GM11168 (cell line): Measurements from ENCODE around the gene RPAP3.

Source experiments
- in situ Hi-C: fragments of 300-500 bp; cut with MboI; formaldehyde crosslinking; loops from one replicate; pipeline ENCODE4 v1.12.0; 2022; ENCODE audit warnings: low sequenced_read_pairs; ENCODE audit not compliant: unreplicated experiment

The RPAP3 gene, protein sequence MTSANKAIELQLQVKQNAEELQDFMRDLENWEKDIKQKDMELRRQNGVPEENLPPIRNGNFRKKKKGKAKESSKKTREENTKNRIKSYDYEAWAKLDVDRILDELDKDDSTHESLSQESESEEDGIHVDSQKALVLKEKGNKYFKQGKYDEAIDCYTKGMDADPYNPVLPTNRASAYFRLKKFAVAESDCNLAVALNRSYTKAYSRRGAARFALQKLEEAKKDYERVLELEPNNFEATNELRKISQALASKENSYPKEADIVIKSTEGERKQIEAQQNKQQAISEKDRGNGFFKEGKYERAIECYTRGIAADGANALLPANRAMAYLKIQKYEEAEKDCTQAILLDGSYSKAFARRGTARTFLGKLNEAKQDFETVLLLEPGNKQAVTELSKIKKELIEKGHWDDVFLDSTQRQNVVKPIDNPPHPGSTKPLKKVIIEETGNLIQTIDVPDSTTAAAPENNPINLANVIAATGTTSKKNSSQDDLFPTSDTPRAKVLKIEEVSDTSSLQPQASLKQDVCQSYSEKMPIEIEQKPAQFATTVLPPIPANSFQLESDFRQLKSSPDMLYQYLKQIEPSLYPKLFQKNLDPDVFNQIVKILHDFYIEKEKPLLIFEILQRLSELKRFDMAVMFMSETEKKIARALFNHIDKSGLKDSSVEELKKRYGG

DNA sequence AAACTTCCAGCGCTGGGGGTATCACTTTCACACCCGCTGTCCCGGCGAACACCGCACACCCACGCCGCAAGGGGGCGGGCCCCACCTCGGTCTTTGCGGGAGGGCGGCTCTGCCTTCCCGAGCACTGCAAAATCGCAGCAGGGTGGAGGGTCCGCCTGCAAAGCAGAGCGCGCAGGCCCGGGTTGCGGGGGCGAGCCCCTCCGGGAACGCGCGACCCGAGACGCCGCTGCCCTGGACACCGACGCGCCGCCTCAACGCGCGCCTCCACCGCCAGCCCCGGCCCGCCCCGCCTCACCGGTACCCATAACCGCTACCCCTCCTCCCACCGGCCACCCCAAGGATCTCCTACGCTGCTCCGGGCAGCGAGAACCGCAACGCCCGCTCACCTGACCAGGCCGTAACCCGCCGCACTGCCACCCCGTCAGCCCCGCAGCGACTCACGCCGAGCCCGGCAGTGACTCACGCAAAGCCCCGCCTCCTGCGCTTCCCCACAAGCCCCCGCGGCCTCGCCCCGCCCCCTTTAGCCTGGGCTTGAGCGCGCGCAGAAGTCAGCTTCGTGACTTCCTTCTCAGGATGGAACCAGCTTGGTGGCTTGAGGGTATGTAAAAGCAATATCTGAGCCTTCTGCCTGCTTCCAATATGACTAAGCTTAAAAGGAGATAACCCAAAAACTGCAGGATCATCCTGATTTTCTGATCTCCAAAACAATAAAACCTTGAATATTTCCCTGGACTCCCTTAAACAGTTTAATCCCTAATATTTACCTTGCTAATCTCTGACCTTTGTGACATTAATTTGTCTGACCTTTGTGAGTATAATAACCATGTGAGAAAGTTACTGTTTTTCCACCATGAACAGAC lies at the start of gene RPAP3:
Gene RPAP3, minus strand, starts transcription at position 465 of the 860 bp plus-strand sequence. CDS start 3,190 bp downstream, outside the sequence.
- in situ Hi-C loops = no loop called here

DNA sequence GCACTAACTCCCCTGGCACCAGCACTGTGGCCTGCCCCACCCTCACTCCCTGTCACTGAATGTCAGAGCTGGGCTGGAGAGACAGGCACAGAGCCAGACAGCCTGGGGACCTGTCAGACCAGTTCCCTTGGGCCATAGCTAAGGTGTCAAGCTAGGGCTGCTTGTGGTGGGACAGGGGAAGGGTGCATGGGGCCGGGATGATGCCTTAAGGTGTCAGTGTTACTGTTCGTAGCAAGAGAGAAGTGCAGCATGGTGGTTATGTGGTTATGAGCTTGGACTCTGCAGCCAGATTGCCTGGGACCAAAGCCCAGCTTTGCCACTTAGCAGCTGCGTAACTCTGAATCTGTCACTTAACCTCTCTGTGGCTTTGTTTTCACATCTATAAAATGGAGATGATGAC lies 49.1 kb upstream of the RPAP3 start:
- in situ Hi-C loops = no loop called here

DNA sequence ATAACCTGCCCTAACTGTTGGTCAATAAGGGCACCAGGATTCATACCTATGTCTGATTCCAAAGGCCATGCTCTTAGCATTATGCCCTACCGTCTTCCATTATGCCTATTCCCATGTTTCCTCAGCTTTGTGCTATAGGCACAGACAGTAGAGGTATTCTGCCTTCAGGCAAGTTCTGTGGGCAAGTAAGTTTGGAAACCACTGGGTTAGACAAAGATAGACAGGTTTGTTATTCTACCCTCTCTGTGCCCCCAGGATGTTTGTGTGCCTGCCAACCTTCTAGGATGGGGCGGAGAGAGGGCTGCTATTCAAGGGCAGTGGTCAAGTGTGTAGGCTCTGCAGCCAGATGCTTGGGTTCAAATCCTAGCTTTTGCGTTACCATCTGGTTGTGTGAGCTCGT lies 48.3 kb upstream of the RPAP3 start:
- in situ Hi-C loops = no loop called here

DNA sequence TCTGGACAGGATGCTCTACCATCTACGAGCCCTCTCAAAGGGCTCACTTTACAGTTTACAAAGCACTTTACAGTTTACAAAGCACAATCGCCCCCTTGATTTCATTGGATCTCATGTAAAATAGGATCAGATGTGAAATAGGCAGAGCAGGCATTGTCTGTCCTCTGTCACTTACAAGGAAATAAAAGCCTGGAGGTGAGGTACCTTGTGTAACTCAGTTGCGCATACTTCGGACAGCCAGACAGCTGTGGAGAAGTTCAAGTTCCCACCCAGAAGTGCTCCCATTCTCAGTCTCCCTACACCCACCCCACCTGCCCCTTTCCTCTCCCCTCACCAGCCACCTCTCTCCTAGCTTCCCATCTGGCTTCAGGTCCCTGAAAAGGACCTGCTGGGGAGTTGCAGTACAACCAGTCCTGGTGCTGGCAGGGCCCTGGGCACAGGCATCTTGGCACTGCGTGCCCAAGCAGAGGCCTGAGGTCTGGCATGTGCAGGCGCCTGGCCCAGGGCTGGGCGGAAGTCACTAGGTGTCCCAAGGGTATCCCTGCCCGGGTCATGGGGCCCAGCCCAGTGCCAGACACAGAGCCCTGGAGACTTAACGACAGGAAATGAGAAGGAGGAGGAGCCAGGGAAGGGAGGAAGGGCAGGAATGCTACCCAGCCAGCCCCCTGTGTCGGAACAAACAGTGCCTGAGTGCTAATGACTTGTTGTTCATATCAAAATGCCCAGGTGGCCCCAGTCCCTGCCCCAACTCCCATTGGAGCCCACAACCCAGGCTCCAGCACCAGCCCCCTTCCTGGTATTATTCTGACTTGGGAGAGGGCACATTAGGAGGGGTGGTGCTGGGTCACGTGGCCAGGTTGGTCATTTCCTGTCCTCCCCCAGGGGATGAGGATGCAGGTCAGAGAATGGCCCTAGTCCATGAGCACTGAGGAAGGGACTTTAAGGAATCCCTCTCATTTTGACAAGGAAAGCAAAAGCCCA lies 47.5 kb upstream of the RPAP3 start:
- in situ Hi-C loops = no loop called here

DNA sequence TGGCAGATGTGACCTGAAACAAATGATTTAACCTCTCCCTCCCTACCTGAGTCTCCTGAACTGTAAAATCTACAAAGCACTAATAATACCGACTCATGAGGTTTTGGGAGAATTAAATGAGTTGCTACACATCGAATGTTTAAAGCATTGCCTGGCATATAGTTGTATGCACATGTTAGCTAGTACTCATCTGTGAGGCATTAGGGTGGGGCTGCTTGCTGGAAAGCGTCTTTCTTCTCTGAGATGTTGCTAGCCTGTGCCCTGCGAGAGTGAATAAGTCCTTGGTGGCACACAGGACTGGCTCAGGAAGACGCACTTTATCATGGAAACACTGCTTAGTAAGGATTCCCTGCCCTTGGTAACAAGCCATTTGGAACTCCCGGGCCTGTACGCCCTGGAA lies 46.7 kb upstream of the RPAP3 start:
- in situ Hi-C loops = no loop called here

DNA sequence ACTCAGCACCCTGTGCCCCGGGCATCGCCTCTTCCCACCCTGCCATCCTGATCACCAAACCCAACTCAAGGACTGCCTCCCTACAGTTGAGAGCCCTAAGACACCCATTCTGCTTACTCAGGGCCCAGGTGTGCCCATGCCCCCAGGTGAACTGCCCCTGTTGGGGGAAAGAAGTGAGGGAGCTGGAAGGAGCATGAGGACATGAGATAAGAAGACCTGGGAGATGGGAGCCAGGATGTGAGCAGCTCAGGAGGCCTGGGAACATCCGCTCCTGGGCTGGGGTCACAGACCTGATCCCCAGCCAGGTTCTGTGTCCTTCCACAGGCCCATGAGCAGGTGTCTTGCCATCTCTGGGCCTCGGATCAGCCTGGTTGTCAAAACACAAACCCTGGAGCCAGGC lies 46.3 kb upstream of the RPAP3 start:
- in situ Hi-C loops = no loop called here

DNA sequence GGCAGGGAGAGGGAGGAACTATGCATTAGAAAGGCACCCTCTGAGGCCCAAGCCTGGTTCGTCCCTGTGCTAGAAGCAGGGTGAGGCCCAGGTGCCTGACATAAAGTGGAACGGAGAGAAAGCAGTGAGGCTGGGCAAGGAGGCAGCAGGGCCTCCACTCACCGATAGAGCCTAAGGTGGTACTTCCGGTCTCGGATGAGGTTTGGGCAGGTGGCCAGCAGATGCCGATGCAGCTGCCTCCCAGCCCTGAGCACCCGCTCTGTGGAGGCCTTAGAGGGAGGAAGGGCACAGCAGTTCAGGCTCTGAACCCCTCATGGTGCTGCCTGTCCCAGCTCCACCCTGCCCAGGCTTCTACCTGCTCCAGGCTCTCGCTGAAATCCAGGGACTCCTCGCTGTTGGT lies 45.7 kb upstream of the RPAP3 start:
- in situ Hi-C loops = no loop called here

DNA sequence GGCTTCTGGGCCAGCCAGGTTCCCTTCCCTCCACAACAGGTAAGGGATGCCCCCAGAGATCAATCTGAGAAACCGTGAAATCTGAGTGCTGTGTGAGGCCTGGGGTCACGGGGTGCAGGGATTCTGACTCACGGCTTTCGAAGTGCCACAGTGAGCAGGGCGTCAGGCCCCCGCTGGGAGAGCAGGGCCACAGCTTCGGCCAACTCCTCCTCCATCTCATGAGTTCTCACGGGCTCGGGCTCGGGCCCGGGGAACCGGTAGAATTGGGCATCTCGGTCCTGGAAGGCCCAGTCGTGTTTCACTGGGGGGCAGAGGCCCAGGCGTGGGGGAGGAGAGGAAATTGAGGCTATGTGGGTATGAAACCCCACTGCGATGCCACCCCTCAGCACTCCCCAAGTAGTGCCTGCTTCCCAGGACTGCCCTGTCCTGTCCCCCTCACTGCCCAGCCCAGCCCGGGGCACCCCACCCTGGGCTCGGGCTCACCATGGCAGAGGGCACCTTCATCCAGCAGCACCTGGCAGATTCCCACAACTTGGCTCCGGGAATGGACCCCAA lies 45.2 kb upstream of the RPAP3 start:
- in situ Hi-C loops = no loop called here

DNA sequence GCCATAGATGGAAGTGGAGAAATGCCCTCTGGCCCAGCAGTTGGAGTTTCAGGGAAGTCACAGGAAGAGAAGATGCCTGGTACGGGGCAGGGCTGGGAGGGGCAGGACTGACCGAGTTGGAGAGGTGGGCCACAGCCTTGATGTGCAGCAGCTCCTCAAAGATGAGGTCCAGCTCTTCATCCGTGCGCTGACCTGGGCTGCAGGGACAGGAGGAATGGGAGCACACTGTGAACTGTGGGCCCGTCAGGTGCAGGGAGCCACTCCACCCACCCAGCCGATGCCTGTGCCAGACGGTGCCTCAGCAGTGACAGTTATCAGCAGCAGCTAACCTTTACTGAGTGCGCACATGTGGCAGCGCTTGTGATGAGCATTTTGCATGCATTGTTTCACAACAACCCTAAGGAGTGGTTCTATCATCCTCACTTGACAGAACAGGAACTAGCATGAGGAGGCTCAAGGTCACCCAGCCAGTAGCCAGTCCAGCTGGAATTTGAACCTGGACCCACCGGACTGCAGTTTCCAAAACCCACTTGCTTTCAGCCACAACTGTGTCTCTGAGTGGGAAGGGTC lies 44.5 kb upstream of the RPAP3 start:
- in situ Hi-C loops = no loop called here

DNA sequence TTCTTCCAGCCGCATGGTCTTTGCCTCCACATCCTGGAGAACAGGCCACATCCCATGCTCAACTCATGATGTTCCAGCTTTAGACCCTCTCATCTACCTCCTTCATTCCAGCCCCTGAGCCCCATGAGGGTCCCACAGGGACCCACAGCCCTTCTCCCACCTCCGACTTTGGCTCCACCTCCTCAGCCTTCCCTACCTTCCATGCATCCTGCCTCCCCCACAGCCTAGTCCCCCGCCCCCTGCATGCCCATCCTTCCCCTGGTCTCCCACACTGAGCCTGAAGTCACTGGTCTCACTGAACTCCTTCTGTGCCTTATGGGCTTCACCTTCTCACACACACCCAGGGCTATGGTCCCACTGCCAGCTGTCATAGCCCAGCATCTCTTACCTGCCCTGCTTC lies 43.1 kb upstream of the RPAP3 start:
- in situ Hi-C loops = no loop called here

DNA sequence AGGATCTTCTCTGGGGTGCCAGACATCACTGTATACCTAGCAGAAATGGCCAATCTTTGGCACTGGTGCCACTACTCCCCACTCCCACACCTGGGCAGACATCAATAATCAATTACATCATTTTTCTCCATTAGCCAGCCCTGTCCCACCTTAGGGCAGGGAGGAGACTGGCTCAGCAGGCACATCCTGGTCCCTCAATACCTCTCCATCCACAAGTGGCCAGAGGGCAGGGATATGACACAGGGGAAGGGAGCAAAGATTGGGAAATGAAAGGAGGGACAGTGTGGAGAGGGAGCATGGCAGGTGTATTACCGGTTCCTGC lies 42.6 kb upstream of the RPAP3 start:
- in situ Hi-C loops = no loop called here

DNA sequence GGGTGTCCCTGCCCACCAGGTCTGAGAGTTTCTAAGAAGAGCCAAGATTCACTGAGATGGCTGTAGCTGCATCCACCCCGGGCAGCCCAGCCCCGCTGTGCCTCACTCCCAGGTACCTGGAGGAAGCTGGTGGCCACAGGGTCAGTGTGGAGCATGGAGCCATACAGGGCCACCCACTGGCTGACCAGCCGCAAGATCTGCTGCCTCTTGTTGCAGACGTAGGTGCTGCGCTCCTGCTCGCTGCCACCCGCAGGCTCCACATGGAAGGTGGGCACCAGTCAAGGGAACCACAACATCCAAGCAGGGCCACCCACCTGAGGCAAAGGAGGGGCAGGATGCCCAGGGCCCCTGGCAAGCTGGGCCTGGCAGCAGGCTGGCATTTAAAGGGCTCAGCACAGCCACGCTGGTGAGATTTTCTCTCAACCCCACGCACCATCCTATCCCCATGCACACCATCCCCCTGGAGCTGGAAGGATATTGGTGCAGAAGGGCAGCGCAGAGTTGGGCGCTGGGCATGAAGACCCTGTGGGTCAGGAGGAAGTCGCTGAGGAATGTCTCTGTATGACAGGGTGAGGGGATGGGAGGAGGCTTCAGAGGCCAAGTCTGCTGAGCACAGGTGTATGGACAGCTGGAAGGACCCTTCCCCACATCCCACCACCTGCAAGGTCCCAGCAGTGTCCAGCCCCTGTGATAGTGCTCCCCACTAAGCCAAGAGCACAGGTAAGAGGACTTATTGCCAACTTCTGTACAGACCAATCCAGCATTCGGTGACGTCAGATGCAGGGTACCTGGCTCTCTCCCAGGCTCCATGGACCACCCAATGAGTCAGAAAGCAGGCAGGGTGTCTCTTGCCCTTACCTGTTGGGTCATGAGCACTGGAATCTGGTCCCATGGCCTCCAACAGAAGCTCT lies 42.0 kb upstream of the RPAP3 start:
- in situ Hi-C loops = no loop called here

DNA sequence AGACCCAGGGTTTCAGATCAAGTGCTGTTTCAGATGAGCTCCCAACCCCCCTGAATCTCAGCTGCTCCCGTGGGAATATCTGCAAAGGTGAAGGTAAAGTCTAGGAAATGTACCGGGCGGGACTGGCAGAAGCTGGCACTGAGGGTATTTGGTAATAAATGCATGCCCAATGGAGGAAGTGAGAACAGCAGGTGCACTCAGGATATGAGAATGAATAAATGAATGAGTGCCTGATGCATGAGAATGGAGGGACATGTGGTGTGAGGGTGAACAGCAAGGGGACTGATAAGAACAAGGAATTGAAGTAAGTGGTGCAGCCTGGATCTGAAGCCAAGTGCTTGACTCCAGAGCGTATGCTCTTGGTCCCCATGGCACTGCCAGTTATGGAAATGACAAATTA lies 41.3 kb upstream of the RPAP3 start:
- in situ Hi-C loops = no loop called here

DNA sequence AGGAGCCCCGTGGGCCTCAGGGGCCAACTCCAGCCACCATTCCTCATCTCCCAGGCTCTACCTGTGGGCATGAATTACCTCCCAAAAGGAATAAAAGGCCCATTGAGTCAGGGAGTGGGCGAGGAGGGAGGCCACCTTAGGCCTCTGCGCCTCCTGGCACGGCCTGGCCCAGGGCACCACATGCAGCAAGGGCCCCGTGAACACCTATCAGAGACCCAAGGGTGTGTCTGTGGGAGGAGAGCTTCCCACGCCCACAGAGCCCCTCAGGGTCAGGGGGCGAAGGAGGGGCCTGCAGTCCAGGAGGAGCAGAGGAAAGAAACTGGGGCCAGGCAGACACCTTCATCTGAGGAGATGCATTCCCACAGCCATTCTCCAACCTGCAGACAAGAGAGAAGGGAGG lies 40.7 kb upstream of the RPAP3 start:
- in situ Hi-C loops = no loop called here

DNA sequence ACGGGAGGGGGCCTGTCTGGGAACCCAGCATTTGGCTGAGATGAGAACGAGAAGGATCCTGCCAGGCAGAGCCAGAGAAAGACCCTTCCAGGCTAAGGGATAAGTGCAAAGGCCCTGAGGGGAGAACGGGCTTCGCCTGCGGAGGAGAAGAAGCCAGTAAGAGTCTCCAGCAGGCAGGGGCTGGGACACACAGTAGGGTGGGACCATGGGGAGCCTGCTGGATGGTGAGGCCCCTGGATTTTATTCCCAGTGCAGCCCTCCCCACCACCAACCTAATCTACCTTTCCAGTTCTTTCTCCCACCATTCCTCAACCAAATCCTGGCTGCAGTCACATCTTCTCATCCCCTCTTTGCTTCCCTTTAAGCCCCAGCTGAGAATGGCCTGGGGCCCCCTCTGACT lies 40.2 kb upstream of the RPAP3 start:
- in situ Hi-C loops = no loop called here

DNA sequence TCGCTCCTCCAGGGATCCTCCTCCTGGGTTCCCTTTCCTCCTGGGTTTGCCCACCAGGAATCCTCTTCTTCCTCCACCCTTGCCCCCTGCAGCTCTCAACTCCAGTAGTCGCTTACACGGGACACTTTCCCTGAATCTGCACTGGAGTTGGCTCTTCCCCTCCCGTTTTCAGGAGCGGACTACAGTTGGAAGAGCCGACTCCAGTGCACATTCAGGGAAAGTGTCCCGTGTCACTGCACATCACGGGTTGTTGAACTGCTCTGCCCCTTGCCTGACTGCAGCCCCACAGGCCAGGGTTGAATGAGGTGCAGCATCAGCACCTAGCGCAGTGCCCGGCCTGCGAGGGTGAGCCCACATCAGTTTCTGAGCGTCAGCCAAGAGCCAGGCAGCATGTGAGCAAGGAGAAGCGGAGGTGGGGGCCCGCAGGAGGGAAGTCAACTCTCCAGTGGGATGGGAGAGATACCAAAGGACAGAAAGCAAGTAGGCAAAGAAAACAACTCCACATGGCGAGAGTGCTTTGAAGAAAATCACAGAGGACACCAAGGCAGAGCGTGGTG lies 39.7 kb upstream of the RPAP3 start:
- in situ Hi-C loops = no loop called here

DNA sequence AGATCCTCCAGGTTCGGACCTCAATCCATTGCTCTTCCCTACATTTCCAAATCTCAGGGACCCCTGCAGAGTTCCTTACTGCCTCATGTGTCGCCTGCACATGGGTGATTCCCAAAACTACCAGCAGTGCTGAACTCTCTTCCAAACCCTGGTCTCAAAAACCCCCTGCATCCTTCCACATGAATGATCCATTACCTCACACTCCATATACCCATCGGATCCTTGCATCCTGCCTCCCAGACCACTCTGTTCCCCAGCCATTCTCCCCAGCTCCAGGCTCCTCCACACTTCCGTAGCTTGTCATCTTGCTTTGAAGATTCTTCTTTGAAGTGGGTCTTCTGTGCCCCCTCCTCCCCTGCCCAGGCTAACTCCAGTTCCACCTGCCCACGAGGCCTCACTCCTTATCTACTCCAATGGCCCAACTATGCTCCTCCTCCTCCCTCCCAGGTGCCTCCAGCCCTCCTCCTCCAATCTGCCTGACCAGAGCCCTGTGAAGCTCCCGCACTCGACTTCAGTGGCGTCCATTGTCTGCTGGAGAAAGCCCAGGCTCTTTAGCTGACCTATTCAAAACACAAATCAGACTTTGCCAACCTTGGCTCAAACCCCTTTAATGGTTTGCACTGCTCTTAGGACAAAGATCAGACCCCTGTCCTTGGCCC lies 39.1 kb upstream of the RPAP3 start:
- in situ Hi-C loops = no loop called here
